ENCODE measurements around the gene SORCS2.

- no peak for TF ChIP-seq POLR2A (IDR thresholded peaks at IDR 0.05)
- TF ChIP-seq CTCF (IDR thresholded peaks at IDR 0.05) = no peak
These were observed 498.7 kb downstream of the SORCS2 start for GRCh38 chr4:7691061-7691460.

All from right lobe of liver (tissue), 4 donors.